ENCODE results near the gene CSNK1G2.

The CSNK1G2 gene

DNA sequence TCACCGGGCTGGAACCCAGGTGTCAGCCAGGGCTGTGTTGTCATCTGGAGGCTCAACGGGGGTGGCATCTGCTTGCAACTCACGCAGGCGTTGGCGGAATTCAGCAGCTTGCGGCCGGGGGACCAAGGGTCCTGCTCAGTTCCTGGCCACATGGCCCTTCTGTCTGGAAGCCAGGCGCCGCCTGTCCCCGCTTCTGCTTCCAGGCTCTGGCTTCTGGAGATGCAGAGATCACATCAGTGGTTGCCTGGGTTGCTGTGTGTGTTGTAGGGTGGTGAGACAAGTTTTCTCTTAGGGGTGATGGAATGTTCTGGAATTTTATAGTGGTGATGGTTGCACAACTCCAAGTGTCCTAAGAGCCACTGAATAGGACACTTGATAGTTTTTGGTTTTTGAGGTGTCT is 30.8 kb upstream of the CSNK1G2 start:
- no peak for TF ChIP-seq CTCF (IDR thresholded peaks at IDR 0.05; ENCODE audit: control extremely low read depth, extremely low read depth, low read depth, missing control alignments)
- DNase-seq (ENCODE audit: extremely low spot score): no peak
- POLR2A ChIA-PET: no interaction called here
- CTCF ChIA-PET: interaction anchor here (1.4 to 1.8 kb wide), 3 partner anchors 12 to 83 kb away, joined by 4 to 5 read pairs (median 5); no protein-coding TSS in a partner anchor

DNA sequence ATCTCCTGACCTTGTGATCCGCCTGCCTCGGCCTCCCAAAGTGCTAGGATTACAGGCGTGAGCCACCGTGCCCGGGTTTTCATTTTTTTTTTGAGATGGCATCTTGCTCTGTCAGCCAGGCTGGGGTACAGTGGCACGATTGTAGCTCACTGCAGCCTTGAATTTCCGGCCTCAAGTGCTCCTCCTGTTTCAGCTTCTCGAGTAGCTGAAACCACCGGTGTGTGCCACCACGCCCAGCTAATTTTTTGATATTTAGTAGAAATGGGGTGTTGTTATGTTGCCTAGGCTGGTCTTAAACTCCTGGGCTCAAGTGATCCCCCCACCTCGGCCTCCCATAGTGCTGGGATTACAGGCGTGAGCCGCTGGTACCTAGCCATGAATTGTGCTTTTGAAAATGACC is 29.9 kb upstream of the CSNK1G2 start:
- TF ChIP-seq CTCF (IDR thresholded peaks at IDR 0.05; ENCODE audit: control extremely low read depth, extremely low read depth, low read depth, missing control alignments): no peak
- no peak for DNase-seq (ENCODE audit: extremely low spot score)
- ChIA-PET POLR2A (no interaction called here), CTCF (interaction anchor here (1.4 kb wide), 1 partner anchor 83 kb away, joined by 4 read pairs; no protein-coding TSS in a partner anchor)

GRCh38 chr19:1911995-1912394 is 29.0 kb upstream of the CSNK1G2 start:
- CTCF ChIA-PET: no interaction called here
- POLR2A ChIA-PET: interaction anchor here (0.6 kb wide), 1 partner anchor 605 kb away, joined by 8 read pairs; no protein-coding TSS in a partner anchor
- no peak for TF ChIP-seq CTCF (IDR thresholded peaks at IDR 0.05; ENCODE audit: control extremely low read depth, extremely low read depth, low read depth, missing control alignments)

DNA sequence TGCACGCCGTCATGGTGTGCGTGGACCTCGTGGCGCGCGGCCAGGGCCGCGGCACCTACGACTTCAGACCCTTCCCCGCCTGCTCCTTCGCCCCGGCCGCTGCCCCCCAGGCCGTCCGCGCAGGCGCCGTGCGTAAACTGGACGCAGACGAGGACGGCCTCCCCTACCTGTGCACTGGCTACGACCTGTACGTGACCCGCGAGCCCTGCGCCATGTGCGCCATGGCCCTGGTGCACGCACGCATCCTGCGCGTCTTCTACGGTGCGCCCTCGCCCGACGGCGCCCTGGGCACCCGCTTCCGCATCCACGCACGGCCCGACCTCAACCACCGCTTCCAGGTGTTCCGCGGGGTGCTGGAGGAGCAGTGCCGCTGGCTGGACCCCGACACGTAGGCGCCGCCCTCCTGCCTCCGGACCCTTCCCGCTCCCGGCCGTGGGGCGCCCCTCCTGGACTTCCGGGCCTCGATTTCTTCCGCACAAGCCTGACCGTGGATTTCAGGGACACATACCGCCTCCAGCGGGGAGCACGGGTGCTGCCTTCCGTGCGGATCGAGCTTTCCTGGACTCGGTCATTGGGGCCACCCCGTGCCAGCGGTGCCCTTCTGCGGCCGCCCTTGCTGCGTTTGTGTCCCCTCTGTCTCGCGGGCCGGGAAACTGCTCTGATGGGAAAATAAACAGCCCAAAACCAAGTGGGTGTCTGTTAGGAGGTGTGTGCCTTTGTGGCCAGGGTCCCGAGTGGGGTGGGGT is 28.0 kb upstream of the CSNK1G2 start:
- ChIA-PET POLR2A (no interaction called here), CTCF (interaction anchor here (1.6 kb wide), 1 partner anchor 15 kb away, joined by 6 read pairs; no protein-coding TSS in a partner anchor)
- DNase-seq (ENCODE audit: extremely low spot score): no peak
- no peak for TF ChIP-seq CTCF (IDR thresholded peaks at IDR 0.05; ENCODE audit: control extremely low read depth, extremely low read depth, low read depth, missing control alignments)

More at GRCh38 chr19:1911995-1912394, 29.0 kb upstream of the CSNK1G2 start:
- DNase-seq (ENCODE audit: extremely low spot score): no peak

GRCh38 chr19:1913781-1914577 is 27.0 kb upstream of the CSNK1G2 start:
- POLR2A ChIA-PET: no interaction called here
- CTCF ChIA-PET: interaction anchor here (1.2 to 2.2 kb wide), 3 partner anchors 14 to 16 kb away, joined by 4 to 7 read pairs (median 6); no protein-coding TSS in a partner anchor
- TF ChIP-seq CTCF (IDR thresholded peaks at IDR 0.05; ENCODE audit: control extremely low read depth, extremely low read depth, low read depth, missing control alignments): no peak
- no peak for DNase-seq (ENCODE audit: extremely low spot score)

- ChIA-PET CTCF (interaction anchor here (1.2 to 2.2 kb wide), 3 partner anchors 13 to 16 kb away, joined by 3 to 7 read pairs (median 4); no protein-coding TSS in a partner anchor), POLR2A (no interaction called here)
- DNase-seq (ENCODE audit: extremely low spot score): no peak
- no peak for TF ChIP-seq CTCF (IDR thresholded peaks at IDR 0.05; ENCODE audit: control extremely low read depth, extremely low read depth, low read depth, missing control alignments)
Observed at GRCh38 chr19:1914826-1915341, 26.1 kb upstream of the CSNK1G2 start.

Data from GM10248 (cell line).